DOHH2 (cell line): ENCODE data around the gene PMCH.

ENCODE experiments used
- H3F3A ChIP-seq: fragments of 200-600 bp; sonication (generic), shearing (Covaris generic); 2 replicates; pipeline ENCODE4 v1.6.0; 2016; ENCODE audit warnings: antibody characterized with exemption, mild to moderate bottlenecking; ENCODE audit not compliant: control insufficient read depth, insufficient read depth
- H3K27ac ChIP-seq: fragments of 200-600 bp; sonication (generic); 2 replicates; pipeline ENCODE4 v1.5.1; 2014; ENCODE audit warnings: low read depth, mild to moderate bottlenecking, low read length, moderate library complexity
- H3K27me3 ChIP-seq: fragments of 200-600 bp; sonication (generic); 2 replicates; pipeline ENCODE4 v1.6.1; 2014; ENCODE audit warnings: mild to moderate bottlenecking, low read length, mixed read lengths; ENCODE audit not compliant: control insufficient read depth
- H3K36me3 ChIP-seq: fragments of 200-600 bp; sonication (generic); 2 replicates; pipeline ENCODE4 v1.6.1; 2014; ENCODE audit warnings: mild to moderate bottlenecking, low read length, moderate library complexity, mixed read lengths; ENCODE audit not compliant: control insufficient read depth
- H3K4me1 ChIP-seq: fragments of 200-600 bp; sonication (generic); 2 replicates; pipeline ENCODE4 v1.6.1; 2014; ENCODE audit warnings: mild to moderate bottlenecking, low read length, mixed read lengths; ENCODE audit not compliant: control insufficient read depth
- H3K4me2 ChIP-seq: fragments of 200-600 bp; sonication (generic); 2 replicates; pipeline ENCODE4 v1.6.0; 2014; ENCODE audit warnings: mild to moderate bottlenecking, low read length, moderate library complexity
- H3K4me3 ChIP-seq: fragments of 200-600 bp; sonication (generic); 2 replicates; pipeline ENCODE4 v1.5.1; 2014; ENCODE audit warnings: mild to moderate bottlenecking, low read length, mixed read lengths
- H3K79me2 ChIP-seq: fragments of 200-600 bp; sonication (generic); 2 replicates; pipeline ENCODE4 v1.6.1; 2014; ENCODE audit warnings: mild to moderate bottlenecking, low read length, mixed read lengths; ENCODE audit not compliant: control insufficient read depth
- H3K9me2 ChIP-seq: fragments of 200-600 bp; sonication (generic); replicated peaks from 2 replicates; pipeline ENCODE4 v1.6.1; 2014; ENCODE audit warnings: mild to moderate bottlenecking, low read length, mixed read lengths; ENCODE audit not compliant: control insufficient read depth
- H3K9me3 ChIP-seq: fragments of 200-600 bp; sonication (generic); 2 replicates; pipeline ENCODE4 v1.6.1; 2014; ENCODE audit warnings: antibody characterized with exemption, low read length, mixed read lengths; ENCODE audit not compliant: control insufficient read depth, insufficient read depth
- H4K20me1 ChIP-seq: fragments of 200-600 bp; sonication (generic); 2 replicates; pipeline ENCODE4 v1.6.0; 2014; ENCODE audit warnings: low read depth, mild to moderate bottlenecking, antibody characterized with exemption, low read length, moderate library complexity; ENCODE audit not compliant: control insufficient read depth, insufficient read depth
- EZH2phosphoT487 ChIP-seq: fragments of 200-600 bp; sonication (generic); IDR thresholded peaks from 2 replicates; pipeline ENCODE4 v1.6.1; 2017; ENCODE audit warnings: borderline replicate concordance, mild to moderate bottlenecking, antibody characterized with exemption, low read length, moderate library complexity, mixed read lengths
- TF ChIP-seq, protein P1 (sequence below): fragments of 200-600 bp; sonication (generic); IDR thresholded peaks from one replicate; pipeline ENCODE4 v1.5.1; 2014; ENCODE audit warnings: antibody characterized with exemption, mild to moderate bottlenecking, low read depth, low read length; ENCODE audit not compliant: poor library complexity, severe bottlenecking

Gene PMCH

GRCh38 chr12:102174761-102175160 is 22.9 kb downstream of the PMCH start:
- Histone ChIP-seq H3K27ac (no peak overlapping the region), H3K79me2 (no peaks in the 10 kb centered on the region), H4K20me1 (no peaks in the 10 kb centered on the region), H3K27me3 (no peaks in the 10 kb centered on the region), H3K9me3 (no peaks in the 10 kb centered on the region), H3F3A (no peaks in the 10 kb centered on the region), H3K36me3 (peaks cover 40% of the 10 kb centered on the region), H3K4me3 (no peak overlapping the region), H3K9me2 (no peaks in the 10 kb centered on the region), H3K4me1 (no peaks in the 10 kb centered on the region), H3K4me2 (no peak overlapping the region)
- TF ChIP-seq EZH2phosphoT487: no peak
- TF ChIP-seq, protein P1, sequence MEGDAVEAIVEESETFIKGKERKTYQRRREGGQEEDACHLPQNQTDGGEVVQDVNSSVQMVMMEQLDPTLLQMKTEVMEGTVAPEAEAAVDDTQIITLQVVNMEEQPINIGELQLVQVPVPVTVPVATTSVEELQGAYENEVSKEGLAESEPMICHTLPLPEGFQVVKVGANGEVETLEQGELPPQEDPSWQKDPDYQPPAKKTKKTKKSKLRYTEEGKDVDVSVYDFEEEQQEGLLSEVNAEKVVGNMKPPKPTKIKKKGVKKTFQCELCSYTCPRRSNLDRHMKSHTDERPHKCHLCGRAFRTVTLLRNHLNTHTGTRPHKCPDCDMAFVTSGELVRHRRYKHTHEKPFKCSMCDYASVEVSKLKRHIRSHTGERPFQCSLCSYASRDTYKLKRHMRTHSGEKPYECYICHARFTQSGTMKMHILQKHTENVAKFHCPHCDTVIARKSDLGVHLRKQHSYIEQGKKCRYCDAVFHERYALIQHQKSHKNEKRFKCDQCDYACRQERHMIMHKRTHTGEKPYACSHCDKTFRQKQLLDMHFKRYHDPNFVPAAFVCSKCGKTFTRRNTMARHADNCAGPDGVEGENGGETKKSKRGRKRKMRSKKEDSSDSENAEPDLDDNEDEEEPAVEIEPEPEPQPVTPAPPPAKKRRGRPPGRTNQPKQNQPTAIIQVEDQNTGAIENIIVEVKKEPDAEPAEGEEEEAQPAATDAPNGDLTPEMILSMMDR: no peak

- H3K9me2 ChIP-seq: no peaks in the 10 kb centered on the region
- H3F3A ChIP-seq: no peaks in the 10 kb centered on the region
- no peak overlapping the region for H3K27ac ChIP-seq
- TF ChIP-seq, protein P1: no peak
- H3K4me1 ChIP-seq: no peaks in the 10 kb centered on the region
- no peaks in the 10 kb centered on the region for H3K79me2 ChIP-seq
- H4K20me1 ChIP-seq: no peaks in the 10 kb centered on the region
- H3K4me3 ChIP-seq: no peak overlapping the region
- no peak overlapping the region for H3K4me2 ChIP-seq
- no peaks in the 10 kb centered on the region for H3K27me3 ChIP-seq
- peaks cover 46% of the 10 kb centered on the region for H3K36me3 ChIP-seq
- no peaks in the 10 kb centered on the region for H3K9me3 ChIP-seq
Measured at GRCh38 chr12:102174117-102174516, 23.5 kb downstream of the PMCH start.

- Histone ChIP-seq H3K27ac (no peak overlapping the region), H3K9me3 (no peaks in the 10 kb centered on the region), H3K4me1 (no peaks in the 10 kb centered on the region), H3K4me3 (no peak overlapping the region), H4K20me1 (no peaks in the 10 kb centered on the region), H3K27me3 (no peaks in the 10 kb centered on the region), H3K79me2 (no peaks in the 10 kb centered on the region), H3F3A (no peaks in the 10 kb centered on the region), H3K4me2 (no peak overlapping the region), H3K36me3 (peaks cover 53% of the 10 kb centered on the region), H3K9me2 (no peaks in the 10 kb centered on the region)
- no peak for TF ChIP-seq EZH2phosphoT487
- TF ChIP-seq, protein P1: no peak
Measured at GRCh38 chr12:102172436-102172835, 25.2 kb downstream of the PMCH start.

DNA sequence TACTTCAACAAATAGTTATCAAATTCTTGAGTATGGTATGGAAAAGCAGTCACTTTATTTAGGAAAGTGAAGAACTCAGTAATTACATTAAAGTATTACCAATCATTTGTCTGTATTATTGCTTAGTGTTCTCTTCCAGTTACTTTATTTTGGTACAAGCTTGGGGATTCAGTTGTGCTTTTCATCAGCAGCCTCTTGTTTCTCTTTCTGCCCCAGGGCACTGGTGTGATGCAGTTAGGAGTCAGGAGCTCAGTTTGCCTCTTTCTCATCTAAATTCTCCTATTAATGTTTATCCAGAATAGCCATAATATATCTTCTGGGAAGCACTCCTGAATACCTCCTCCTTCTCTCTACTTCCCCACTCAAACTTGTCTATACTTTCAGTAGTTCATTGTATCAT is 25.7 kb downstream of the PMCH start:
- H3K4me1 ChIP-seq: no peaks in the 10 kb centered on the region
- no peaks in the 10 kb centered on the region for H3K79me2 ChIP-seq
- H3K27me3 ChIP-seq: no peaks in the 10 kb centered on the region
- no peaks in the 10 kb centered on the region for H4K20me1 ChIP-seq
- H3K4me2 ChIP-seq: no peak overlapping the region
- no peaks in the 10 kb centered on the region for H3K9me2 ChIP-seq
- no peaks in the 10 kb centered on the region for H3K9me3 ChIP-seq
- H3F3A ChIP-seq: no peaks in the 10 kb centered on the region
- TF ChIP-seq EZH2phosphoT487: no peak
- TF ChIP-seq, protein P1: no peak
- no peak overlapping the region for H3K27ac ChIP-seq
- peaks cover 54% of the 10 kb centered on the region for H3K36me3 ChIP-seq
- H3K4me3 ChIP-seq: no peak overlapping the region
